Kidney epithelial cell (primary cell): ENCODE measurements around the gene IBA57. TPM values are rescaled to one million over a fixed set of nuclear protein-coding genes. Genes with fewer than 3 reads are reported as not detected.
"Not testable (repeated sequence)": the region's sequence is repeated elsewhere in the genome, so short reads cannot be mapped to it uniquely, and the experiment has no call there.

Experiments used
- DNase-seq: peaks from one replicate; pipeline ENCODE4 v3.0.0-alpha.2; 2010; ENCODE audit warnings: low read depth
- H3K27me3 ChIP-seq: 2 replicates; pipeline ENCODE4 v1.6.0; 2011; ENCODE audit warnings: low read length; ENCODE audit not compliant: control insufficient read depth, insufficient read depth
- H3K36me3 ChIP-seq: 2 replicates; pipeline ENCODE4 v1.5.1; 2011; ENCODE audit warnings: low read length; ENCODE audit not compliant: control insufficient read depth, insufficient read depth
- H3K4me3 ChIP-seq: 2 replicates; pipeline ENCODE4 v1.5.1; 2011; ENCODE audit warnings: low read depth, mild to moderate bottlenecking, control low read depth, low read length
- total RNA-seq: library from RNA; depleted of rRNA; stranded (reverse); fragments of >200 nt; gene quantifications from 2 replicates; pipeline ENCODE4 v1.2.3, GENCODE V29; 2015
- TF ChIP-seq, protein P1 (sequence below): IDR thresholded peaks from 2 replicates; pipeline ENCODE4 v1.5.1; 2011; ENCODE audit warnings: mild to moderate bottlenecking, moderate library complexity, low read length, control low read depth, inconsistent platforms; ENCODE audit not compliant: insufficient read depth, poor library complexity, severe bottlenecking

Gene IBA57
- total RNA-seq, 1 donor from 2014 or later: 7.1 TPM

DNA sequence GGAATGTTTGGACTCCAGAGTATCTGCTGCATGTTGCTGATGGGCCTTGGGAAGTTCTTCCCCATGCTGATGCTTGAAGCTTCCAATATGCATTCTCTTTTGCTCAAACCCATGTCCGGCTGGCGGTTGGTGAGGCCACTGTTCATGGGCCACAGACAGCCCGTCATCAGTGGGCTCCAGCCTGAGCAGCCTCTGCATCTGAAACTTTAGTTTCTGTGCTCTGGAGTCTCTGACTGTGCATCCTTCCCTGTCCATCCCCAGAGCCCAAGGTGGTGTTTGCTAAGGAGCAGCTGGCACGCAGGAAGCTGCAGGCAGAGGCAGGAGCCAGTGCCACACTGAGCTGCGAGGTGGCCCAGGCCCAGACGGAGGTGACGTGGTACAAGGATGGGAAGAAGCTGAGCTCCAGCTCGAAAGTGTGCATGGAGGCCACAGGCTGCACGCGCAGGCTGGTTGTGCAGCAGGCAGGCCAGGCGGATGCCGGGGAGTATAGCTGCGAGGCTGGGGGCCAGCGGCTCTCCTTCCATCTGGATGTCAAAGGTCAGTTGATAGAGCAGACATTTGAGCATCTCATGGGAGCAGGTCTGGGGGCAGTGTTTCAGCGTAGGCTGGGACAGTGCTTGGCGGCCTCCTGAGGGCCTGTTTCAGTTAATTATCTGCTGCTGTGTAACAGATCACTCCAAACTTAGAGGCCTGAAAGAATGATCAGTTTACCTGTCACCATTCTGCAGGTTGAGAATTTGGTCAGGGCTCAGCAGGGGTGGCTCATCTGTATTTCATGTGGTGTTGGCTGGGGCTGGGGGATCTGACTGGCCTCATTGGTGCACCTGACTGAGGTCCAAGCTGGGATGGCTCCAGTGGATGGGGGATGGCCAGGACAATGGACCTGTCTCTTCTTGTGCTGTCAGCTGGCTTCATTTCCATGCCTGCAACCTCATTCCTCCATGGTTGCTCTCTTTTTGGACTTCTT, 58.9 kb downstream of the IBA57 start:
- H3K36me3 ChIP-seq: no peaks in the 10 kb centered on the region
- TF ChIP-seq, protein P1, sequence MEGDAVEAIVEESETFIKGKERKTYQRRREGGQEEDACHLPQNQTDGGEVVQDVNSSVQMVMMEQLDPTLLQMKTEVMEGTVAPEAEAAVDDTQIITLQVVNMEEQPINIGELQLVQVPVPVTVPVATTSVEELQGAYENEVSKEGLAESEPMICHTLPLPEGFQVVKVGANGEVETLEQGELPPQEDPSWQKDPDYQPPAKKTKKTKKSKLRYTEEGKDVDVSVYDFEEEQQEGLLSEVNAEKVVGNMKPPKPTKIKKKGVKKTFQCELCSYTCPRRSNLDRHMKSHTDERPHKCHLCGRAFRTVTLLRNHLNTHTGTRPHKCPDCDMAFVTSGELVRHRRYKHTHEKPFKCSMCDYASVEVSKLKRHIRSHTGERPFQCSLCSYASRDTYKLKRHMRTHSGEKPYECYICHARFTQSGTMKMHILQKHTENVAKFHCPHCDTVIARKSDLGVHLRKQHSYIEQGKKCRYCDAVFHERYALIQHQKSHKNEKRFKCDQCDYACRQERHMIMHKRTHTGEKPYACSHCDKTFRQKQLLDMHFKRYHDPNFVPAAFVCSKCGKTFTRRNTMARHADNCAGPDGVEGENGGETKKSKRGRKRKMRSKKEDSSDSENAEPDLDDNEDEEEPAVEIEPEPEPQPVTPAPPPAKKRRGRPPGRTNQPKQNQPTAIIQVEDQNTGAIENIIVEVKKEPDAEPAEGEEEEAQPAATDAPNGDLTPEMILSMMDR: no peak
- DNase-seq: no peak
- H3K4me3 ChIP-seq: no peak overlapping the region
- H3K27me3 ChIP-seq: no peaks in the 10 kb centered on the region

DNA sequence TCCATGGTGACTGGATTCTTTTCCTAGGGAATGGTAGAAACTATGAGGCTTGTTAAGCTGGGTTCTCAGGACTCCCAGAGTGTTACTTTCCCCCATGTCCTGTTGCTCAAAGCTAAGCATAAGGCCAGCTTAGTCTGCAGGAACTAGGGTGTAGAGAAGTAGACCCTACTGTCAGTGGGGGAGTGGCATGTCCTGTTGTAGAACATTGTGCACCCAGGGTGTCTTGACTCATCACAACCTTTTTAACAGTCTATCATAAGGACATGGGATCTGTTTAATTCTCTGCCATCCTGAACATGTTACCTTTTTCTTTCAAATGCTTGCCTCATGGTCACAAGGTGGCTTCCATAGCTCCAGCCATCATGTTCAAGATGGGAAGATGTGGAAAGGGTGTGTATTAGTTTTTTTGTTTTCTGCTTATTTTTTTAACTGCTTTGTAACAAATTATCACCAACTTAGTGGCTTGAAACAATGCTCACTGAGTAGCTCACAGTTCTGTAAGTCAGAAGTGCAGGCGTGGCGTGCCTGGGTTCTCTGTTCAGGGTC, 59.6 kb downstream of the IBA57 start:
- TF ChIP-seq, protein P1: no peak
- H3K4me3 ChIP-seq: no peak overlapping the region

DNA sequence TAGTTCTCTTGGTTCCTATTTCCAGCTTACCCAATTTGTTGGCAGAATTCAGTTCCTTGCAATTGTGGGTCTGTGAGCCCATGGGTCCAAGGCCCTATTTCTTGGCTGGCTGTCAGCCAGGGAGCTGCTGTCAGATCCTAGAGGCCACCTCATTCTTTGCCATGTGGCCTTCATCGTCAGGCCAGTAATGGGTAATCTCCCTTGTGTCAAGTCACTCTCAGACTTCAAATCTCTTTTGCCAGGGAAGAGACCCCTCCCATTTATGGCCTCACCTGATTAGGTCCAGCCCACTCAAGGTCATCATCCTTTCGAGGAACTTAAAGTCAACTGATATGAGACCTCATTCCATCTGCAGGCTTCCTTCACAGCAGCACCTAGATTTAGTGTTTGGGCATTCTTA, 60.1 kb downstream of the IBA57 start:
- no peak for DNase-seq
- no peaks in the 10 kb centered on the region for H3K36me3 ChIP-seq
- TF ChIP-seq, protein P1: no peak

More for the DNA sequence above, 59.6 kb downstream of the IBA57 start:
- no peaks in the 10 kb centered on the region for H3K36me3 ChIP-seq
- H3K27me3 ChIP-seq: no peaks in the 10 kb centered on the region
- no peak for DNase-seq

DNA sequence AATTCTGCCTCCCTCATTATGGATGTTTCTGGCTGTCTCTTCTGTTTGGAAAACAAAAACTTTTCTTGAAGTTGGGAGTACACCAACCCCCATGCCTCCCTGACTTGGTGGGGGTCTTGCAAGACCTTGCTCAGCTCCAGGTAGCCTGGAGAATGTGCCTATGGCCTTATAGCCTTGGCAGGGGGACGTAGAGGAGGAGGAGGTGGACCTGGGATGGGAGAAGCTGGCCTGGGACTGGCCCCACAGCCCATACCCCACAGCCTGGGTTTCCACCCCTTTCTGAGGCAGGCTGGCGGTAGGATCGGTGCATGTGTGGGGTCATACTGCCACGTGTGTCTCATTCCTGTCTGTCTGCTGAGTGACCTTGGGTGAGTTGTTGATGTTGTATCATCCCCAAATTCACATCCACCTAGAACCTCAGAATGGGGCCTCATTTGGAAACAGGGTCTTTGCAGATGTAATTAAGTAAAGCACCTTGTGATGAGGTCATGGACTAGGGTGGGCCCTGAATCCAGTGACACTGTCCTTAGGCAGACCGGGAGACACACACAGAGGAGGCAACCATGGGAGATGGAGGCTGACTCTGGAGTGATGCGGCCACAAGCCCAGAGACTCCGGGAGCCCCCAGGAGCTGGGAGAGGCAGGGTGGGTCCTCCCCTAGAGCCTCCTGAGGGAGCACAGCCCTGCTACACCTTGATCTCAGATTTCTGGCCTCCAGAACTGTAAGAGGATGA, 60.7 kb downstream of the IBA57 start:
- no peak for DNase-seq
- no peak overlapping the region for H3K4me3 ChIP-seq
- H3K27me3 ChIP-seq: no peaks in the 10 kb centered on the region
- TF ChIP-seq, protein P1: no peak
- no peaks in the 10 kb centered on the region for H3K36me3 ChIP-seq

More for the DNA sequence above, 60.1 kb downstream of the IBA57 start:
- no peaks in the 10 kb centered on the region for H3K27me3 ChIP-seq
- H3K4me3 ChIP-seq: no peak overlapping the region

DNA sequence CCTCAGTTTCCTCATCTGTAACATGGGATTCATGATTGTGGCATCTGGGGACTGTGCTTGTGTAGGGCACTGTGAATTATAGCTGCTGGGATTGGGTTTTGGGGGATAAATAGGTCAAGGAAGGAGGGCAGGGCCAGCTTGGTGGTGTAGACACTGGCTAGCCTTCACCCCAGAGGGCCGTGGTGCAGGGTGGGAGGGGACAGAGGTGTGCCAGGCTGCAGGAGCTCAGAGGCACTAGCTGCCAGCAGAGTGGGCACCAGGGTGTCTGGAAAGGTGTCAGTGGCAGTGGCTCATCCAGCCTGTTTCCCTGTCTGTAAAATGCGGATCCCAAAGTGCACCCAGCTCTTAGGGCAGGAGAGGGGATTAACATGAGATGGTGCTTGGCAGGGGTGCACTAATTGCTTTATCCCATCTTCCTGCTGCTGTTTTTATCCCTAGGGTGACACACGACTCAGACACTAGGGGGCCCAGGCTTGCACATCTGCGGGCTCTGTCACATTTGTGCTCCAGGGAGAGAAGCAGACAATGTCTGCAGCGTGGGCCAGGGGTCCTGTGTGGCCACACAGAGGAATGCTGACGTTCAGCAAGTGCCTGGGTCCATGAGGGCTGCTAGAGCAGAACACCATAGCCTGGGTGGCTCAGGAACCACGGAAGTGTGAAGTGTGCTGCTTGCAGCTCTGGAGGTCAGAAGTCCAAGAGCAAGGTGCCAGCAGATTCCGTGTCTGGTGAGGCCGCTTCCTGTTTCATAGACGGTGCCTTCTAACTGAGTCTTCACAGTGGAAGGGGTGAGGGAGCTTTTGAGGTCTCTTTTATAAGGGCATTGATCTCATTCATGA, 61.6 kb downstream of the IBA57 start:
- no peak for DNase-seq
- Histone ChIP-seq H3K4me3 (no peak overlapping the region), H3K27me3 (no peaks in the 10 kb centered on the region), H3K36me3 (no peaks in the 10 kb centered on the region)
- TF ChIP-seq, protein P1: peak; percentile 31

DNA sequence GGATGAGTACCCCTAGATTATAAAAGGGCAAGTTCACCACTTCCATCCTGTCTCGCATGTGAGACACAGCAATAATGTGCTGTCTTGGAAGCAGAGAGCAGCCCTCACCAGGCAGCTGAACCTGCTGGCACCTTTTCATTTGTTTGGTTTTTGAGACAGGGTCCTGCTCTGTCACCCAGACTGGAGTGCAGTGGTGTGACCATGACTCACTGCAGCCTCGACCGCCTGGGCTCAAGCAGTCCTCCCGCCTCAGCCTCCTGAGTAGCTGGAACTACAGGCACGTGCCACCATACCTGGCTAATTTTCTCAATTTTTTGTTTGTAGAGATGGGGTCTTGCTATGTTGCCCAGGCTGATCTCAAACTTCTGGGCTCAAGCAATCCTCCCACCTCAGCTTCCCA, 62.5 kb downstream of the IBA57 start:
- not testable (repeated sequence) for DNase-seq, H3K36me3 ChIP-seq, H3K27me3 ChIP-seq, H3K4me3 ChIP-seq
